HG03175 (cell line): ENCODE data around the gene EMP2.
"Not testable (repeated sequence)": the region's sequence is repeated elsewhere in the genome, so short reads cannot be mapped to it uniquely, and the experiment has no call there.

ENCODE experiments used
- ATAC-seq: cut with Tn5 transposase; IDR thresholded peaks from one replicate; pipeline ENCODE4 v1.9.1; 2021; ENCODE audit warnings: mild to moderate bottlenecking, moderate library complexity; ENCODE audit not compliant: unreplicated experiment

Gene EMP2

DNA sequence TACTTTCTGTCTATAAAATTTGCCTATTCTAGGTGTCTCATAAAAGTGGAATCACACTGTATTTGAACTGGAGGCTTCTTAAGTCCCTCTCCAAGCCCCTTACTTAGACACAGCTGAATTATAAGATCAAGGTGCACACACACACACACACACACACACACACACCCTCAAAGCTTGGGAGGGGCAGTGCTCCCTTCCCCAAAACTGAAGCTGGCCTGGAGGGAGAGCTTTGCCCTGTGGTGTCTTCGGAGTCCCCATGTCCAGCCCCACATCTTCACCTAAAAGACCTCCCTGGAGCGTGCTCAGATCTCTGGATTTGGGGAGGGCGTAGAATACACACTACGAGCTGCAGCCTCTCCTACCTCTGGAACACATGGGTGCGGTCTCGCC is 828 bp downstream of the EMP2 start:
- no peak for ATAC-seq

GRCh38 chr16:10578474-10579316 is 1.7 kb downstream of the EMP2 start:
- ATAC-seq, result no peak

DNA sequence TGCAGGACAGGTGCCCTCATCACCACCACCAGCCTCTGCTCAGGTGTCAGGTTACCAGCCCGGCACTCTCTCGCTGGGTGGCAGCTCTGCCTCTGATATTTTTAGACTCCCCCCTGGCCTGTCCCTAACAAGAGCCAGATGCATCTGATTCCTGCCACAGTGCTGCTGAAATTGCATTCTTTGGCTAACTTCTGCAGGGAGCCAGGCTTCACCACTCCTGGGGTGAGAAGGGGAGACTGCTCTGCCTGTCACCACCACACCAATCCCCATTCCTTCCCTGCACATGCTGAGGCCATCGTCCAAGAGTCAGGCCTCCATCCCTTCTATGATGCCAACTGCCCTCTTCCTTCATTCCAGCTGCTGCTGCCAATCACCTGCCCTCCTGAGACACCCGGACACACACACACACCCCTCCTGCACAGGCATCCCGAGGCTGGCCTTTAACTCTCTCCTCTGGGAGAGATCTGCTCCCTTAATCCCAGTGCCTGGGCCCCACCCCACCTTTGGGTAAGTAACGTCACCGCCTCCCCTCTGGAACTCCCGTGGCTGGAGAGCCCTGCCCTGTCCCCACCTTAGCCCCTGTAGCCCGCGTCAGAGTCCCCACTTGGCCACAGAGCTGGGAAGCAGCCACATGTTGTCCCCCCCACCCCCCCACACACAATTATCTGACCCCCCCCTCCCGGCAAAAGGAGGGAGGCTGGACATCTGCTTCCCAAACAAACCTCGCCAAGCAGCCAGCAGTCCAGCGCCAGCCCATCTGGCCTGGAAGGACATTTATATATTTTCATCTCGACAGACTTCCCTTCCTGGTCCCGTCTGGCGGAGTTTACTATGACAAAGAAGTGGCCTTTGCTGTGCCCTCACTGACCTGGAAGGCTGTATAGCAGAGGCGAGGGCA is 2.8 kb downstream of the EMP2 start:
- no peak for ATAC-seq

- ATAC-seq, result no peak
Measured at GRCh38 chr16:10576390-10577304, 3.8 kb downstream of the EMP2 start.

- ATAC-seq, result no peak
Measured at GRCh38 chr16:10575506-10576130, 4.8 kb downstream of the EMP2 start.

DNA sequence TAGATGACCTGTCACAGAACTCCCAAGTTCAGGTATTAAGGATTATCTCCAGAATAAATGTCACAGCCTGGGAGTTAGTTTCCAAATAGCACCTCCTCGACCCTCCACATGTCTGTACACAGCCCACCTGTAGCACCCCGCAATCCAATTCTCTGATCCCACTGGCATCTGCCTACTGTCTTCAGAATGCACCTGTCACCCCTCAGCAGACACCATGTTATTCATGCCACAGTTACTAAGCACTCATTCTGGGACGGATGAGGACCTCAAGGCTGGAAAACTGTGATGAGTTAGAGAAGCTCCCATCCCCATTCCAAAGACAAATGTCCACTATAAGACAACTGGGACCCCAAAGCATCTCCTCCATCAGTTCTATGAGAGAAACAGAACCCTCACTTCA is 7.8 kb downstream of the EMP2 start:
- no peak for ATAC-seq

- no peak for ATAC-seq
Measured at GRCh38 chr16:10571354-10571753, 9.0 kb downstream of the EMP2 start.

GRCh38 chr16:10569621-10570020 is 10.8 kb downstream of the EMP2 start:
- ATAC-seq, result no peak

DNA sequence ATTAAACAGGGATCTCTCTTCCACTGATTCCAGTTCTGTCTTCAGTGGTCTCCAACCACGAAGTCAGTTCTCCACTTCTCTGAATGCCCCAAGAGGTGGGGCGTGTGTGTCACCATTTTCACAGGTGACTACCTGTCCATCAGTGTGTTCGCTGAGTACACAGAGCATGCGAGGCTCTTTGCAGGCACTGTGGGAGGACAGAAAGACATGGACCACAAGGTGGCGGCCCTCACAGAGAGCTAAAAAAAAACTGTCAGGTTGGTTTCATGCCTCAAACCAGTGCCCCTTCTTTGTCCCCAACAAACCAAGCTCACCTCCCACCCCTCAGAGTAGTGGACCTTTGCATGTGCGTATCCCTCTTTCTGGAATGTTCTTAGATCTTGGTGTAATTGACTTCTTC is 13.8 kb downstream of the EMP2 start:
- no peak for ATAC-seq

GRCh38 chr16:10565167-10565566 is 15.2 kb downstream of the EMP2 start:
- no peak for ATAC-seq

DNA sequence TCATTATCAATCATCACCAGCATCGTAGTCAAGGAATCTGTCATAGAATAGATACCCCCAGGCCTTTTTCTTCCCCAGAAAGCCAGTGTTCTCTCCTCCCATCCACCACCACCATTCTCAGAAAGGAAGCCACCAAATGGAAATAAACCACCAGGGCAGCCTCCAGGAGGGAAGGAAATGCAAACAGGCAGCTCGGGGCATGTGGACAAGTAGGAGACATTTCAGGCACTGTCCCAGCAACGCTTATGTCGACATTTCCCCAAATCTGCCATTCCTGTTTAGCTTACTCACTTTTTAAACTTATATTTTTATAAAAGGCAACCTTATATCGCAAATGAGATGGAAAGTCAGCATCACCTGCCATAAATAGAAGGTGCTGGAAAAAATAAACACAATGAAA is 15.8 kb downstream of the EMP2 start:
- ATAC-seq, result no peak

DNA sequence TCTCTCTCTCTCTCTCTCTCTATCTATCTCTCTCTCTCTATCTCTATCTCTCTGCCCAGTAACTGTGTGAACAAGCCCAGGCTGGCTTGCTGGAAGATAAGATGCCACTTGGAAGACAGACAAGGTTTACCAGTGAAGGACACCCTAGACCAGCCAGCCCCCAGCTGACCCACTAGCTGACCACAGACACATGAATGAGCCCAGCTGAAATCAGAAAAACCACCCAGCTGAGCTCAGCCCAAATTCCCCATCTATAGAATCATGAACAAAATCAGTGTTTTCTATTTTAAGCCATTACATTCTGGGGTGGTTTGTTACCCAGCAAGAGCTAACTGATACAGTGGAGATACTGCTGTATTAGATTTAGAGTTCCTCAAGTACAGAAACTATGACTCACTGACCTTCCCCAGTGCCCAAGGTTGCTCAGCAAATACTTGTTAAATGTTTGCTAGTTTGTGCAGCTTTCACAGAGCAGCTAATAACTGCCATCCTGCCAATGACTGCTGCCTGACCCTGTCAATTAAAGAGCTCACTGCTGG is 18.0 kb downstream of the EMP2 start:
- ATAC-seq, result no peak

DNA sequence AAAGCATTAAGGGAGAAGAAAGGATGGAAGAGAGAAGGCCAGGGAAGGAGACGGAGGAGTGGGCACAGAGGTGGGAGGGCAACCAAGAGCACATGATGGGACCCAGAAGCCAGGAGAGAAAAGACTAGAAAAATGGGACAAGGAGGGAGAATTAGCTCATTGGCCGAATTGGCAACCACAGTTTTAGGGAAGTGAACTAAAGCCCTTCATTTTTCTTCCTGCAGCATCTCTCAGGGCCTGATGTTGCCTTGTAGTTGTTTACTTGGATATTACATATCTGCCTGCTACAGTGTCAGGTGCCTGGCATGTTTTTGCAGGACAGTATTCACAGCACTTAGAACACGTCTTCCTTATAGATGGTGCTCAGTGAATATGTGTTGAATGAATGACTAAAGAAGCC is 19.0 kb downstream of the EMP2 start:
- ATAC-seq, result no peak

DNA sequence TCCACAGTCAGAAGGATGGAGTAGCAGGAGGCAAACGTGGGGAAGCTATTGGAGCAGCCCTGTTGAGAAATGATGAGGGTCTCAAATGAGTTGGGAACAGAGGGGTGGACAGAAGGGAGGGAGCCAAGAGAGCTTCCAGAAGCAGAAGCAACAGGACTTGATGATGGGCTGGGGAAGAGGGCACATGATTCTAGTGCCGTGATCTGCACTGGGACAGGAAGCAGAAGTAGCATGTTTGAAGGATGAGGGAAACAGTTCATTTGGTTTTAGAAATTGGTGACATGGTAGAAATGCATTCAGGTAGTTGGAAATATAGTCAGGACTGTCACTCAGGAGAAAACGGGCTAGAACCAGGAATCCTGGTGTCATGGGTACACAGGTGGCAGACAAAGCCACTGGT is 19.4 kb downstream of the EMP2 start:
- ATAC-seq, result no peak

- not testable (repeated sequence) for ATAC-seq
Measured at GRCh38 chr16:10559792-10560191, 20.6 kb downstream of the EMP2 start.

DNA sequence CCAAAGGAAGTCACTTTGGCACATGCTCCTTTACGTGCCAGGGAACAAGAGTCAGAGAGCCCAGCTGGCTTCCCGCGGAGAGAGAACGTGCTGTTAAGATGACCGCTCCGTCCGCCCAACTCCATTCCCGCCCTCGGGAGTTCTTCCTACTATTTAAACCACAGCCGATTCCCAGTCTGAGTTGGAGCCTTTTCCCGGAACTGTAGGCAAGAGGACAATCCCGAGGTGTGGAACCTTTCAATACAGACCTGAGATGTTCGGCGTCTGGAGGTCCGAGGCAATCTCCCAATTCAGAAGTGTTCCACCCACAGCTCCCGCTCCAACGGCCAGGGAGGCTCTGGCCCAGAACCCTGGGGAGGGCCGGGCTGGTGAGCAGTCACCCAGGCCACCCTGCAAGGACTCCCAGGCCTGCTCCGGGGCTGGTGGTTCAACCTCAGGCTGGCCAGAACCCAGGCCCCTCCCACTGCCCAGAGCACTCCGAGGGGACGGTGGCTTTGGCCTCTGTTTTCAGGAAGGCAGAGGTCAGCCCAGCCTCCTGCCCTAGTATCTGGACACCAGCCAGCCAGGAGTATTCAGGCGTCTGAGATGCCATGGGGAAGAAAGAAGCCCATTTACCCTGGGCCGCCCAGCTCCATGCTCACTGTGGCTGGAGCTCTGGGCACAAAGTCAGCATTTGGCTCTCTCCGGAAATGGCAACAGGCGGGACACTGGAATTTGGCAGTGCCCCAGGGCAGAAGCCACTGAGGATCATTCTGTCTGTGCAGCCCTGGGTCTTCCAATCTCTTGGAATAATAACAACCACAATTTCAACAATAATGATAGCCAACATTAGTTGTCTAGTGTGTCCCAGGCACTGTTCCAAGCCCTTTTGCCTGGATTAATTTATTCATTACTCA is 21.4 kb downstream of the EMP2 start:
- no peak for ATAC-seq

- ATAC-seq, result no peak
Measured at GRCh38 chr16:10558305-10558704, 22.1 kb downstream of the EMP2 start.

GRCh38 chr16:10557750-10558149 is 22.6 kb downstream of the EMP2 start:
- ATAC-seq, result no peak

GRCh38 chr16:10556236-10556635 is 24.2 kb downstream of the EMP2 start:
- ATAC-seq, result no peak
